GM23248 (cell line): ENCODE measurements around the gene DGKI.

Experiments used
- EZH2 ChIP-seq: fragments of 200-600 bp; sonication (generic); IDR thresholded peaks from 2 replicates; pipeline ENCODE4 v1.6.1; 2018; ENCODE audit warnings: antibody characterized with exemption, mild to moderate bottlenecking; ENCODE audit not compliant: insufficient read depth, poor library complexity, severe bottlenecking
- EZH2phosphoT487 ChIP-seq: fragments of 200-600 bp; sonication (generic); IDR thresholded peaks from 2 replicates; pipeline ENCODE4 v1.6.1; 2018; ENCODE audit warnings: antibody characterized with exemption, moderate library complexity, mild to moderate bottlenecking, low read depth; ENCODE audit not compliant: insufficient read depth

GRCh38 chr7:137789215-137789882 lies 57.4 kb downstream of the DGKI start:
- TF ChIP-seq EZH2 (no peak), EZH2phosphoT487 (no peak)
